PC-3 (cell line): ENCODE data around the gene RCBTB2.

Experiments used
- EZH2 ChIP-seq: fragments of 300-600 bp; sonication (generic); IDR thresholded peaks from one replicate; pipeline ENCODE4 v1.6.1; 2017; ENCODE audit warnings: antibody characterized with exemption, mild to moderate bottlenecking, low read length; ENCODE audit not compliant: unreplicated experiment
- TF ChIP-seq, protein P1 (sequence below): fragments of 300-600 bp; sonication (generic); conservative IDR thresholded peaks from 2 replicates; pipeline ENCODE4 v1.5.1; 2017; ENCODE audit warnings: antibody characterized with exemption, low read depth, mild to moderate bottlenecking, low read length

GRCh38 chr13:48492096-48492440 lies 40.8 kb downstream of the RCBTB2 start:
- TF ChIP-seq, protein P1, sequence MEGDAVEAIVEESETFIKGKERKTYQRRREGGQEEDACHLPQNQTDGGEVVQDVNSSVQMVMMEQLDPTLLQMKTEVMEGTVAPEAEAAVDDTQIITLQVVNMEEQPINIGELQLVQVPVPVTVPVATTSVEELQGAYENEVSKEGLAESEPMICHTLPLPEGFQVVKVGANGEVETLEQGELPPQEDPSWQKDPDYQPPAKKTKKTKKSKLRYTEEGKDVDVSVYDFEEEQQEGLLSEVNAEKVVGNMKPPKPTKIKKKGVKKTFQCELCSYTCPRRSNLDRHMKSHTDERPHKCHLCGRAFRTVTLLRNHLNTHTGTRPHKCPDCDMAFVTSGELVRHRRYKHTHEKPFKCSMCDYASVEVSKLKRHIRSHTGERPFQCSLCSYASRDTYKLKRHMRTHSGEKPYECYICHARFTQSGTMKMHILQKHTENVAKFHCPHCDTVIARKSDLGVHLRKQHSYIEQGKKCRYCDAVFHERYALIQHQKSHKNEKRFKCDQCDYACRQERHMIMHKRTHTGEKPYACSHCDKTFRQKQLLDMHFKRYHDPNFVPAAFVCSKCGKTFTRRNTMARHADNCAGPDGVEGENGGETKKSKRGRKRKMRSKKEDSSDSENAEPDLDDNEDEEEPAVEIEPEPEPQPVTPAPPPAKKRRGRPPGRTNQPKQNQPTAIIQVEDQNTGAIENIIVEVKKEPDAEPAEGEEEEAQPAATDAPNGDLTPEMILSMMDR, result no peak
- no peak for TF ChIP-seq EZH2
